KOPT-K1 (cell line): Measurements from ENCODE around the gene EPB41L1.

Experiments used
- H3K27ac ChIP-seq: fragments of 200-600 bp; sonication (generic); 2 replicates; pipeline ENCODE4 v1.5.1; 2016; ENCODE audit warnings: antibody characterized with exemption, mild to moderate bottlenecking, low read depth, low read length; ENCODE audit not compliant: poor library complexity, severe bottlenecking
- H3K36me3 ChIP-seq: fragments of 200-600 bp; sonication (generic); 2 replicates; pipeline ENCODE4 v1.5.1; 2017; ENCODE audit warnings: antibody characterized with exemption, mild to moderate bottlenecking, low read length, moderate library complexity; ENCODE audit not compliant: insufficient read depth
- H3K9me3 ChIP-seq: fragments of 200-600 bp; sonication (generic); 2 replicates; pipeline ENCODE4 v1.5.1; 2017; ENCODE audit warnings: antibody characterized with exemption, low read length, mild to moderate bottlenecking; ENCODE audit not compliant: insufficient read depth, poor library complexity, severe bottlenecking

The EPB41L1 gene

DNA sequence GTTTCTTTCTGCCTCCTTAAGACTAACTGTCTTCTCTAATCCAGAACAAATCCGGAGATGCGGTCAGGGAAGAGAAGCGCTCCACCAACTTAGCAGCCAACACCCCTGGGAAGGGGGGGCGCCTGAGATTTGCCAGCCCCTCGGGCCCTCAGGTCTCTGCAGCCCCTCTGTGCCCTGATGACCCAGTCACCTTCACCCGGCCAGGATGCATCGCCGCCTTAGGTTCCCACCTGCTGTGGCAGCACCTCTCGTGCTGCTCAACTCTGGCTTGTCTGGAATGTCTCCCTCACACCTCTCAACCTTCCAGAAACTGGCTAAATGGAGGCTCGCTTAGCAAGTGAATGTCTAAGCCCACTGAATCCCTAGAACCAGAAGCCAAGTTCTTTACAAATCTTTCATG lies 53.7 kb downstream of the EPB41L1 start:
- H3K9me3 ChIP-seq = no peaks in the 10 kb centered on the region
- H3K36me3 ChIP-seq = no peaks in the 10 kb centered on the region
- no peak overlapping the region for H3K27ac ChIP-seq

DNA sequence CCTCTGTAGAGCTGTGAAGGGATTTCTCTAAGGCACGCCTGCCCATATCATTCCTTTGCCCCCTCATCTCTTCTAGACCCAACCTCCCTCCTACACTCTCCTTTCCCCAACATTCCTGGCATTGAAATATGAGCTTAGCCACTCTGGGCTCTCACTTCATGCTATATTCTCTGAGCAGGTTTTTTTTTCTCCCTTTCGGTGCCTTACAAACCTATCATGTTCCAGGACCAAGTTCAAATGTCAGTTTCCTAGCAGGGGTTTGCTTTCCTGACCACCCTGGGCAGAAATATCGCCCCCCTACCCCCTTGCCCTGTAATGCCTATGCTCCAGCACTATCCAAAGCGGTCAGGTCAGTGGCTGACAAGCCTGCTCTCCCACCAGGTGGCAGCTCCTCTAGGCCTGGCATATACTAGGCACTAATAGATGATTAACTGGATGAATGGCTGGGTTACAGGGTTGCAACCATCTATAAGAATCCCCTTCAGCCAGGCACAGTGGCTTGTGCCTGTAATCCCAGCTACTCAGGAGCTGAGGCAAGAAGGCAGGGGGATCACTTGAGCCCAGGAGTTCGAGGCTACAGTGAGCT lies 56.0 kb downstream of the EPB41L1 start:
- H3K36me3 ChIP-seq = no peaks in the 10 kb centered on the region
- H3K27ac ChIP-seq = no peak overlapping the region
- no peaks in the 10 kb centered on the region for H3K9me3 ChIP-seq

DNA sequence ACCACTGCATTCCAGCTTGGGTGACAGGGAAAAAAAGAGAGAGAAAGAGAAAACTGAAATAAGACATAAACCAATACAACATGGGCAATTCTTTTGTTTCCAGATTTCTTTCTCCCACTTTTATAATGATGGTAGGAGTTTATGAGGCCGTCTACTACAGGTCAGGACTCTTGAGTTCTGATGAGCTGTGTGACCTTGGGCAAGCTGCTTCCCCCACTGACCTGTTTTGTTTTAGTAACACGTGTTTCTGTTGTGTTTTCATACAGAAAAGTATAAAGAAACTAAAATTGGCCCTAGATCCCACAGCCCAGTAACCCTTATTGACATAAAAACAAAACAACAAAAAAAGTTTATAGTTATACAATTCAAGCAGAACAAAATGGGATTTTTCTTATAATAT lies 58.8 kb downstream of the EPB41L1 start:
- Histone ChIP-seq H3K27ac (no peak overlapping the region), H3K9me3 (no peaks in the 10 kb centered on the region), H3K36me3 (no peaks in the 10 kb centered on the region)

DNA sequence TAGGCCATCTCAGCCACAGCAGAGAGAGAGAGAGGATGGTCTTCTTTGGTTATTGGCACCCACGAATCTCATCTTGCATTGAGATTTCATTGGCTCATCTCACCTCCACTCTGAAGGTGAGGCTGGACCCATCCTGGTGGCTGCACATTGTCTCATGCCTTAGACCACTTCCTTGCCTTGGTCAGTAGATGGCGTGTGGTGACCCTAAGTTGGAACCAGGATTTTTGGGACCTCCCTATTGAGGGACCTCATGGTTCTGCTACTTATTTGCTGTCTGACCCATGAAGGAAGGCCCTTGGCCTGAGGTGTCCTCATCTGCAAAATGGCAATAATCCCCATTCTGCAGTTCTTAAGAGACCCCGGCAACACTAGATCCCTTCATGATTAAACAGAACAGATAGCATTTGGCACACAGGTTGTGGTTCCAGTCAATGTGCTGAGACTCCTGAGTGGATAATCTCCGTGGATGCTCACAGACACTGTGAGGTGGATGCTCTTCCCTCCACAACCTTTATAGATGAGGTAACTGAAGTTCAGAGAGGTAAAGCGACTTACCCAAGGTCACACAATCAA lies 60.2 kb downstream of the EPB41L1 start:
- Histone ChIP-seq H3K36me3 (no peaks in the 10 kb centered on the region), H3K27ac (no peak overlapping the region), H3K9me3 (no peaks in the 10 kb centered on the region)

DNA sequence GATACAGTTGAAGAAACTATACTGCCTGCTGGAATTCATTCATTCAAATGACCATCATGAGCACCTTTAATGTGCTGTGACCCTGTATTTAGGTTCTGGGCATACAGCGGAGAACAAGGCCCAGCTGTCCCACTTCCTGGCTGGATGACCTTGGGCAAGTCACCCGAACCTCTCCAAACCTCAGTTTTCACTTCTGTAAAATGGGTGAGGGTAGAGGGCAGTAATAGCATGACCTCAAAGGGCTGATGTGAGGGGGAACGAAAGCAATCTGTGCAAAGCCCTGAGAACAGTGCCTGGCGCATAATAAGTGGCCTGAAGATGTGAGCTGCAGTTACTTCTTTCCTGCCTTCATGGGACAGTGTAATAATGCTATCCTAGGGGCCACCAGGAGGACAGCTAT lies 61.2 kb downstream of the EPB41L1 start:
- no peaks in the 10 kb centered on the region for H3K36me3 ChIP-seq
- H3K27ac ChIP-seq = no peak overlapping the region
- no peaks in the 10 kb centered on the region for H3K9me3 ChIP-seq

DNA sequence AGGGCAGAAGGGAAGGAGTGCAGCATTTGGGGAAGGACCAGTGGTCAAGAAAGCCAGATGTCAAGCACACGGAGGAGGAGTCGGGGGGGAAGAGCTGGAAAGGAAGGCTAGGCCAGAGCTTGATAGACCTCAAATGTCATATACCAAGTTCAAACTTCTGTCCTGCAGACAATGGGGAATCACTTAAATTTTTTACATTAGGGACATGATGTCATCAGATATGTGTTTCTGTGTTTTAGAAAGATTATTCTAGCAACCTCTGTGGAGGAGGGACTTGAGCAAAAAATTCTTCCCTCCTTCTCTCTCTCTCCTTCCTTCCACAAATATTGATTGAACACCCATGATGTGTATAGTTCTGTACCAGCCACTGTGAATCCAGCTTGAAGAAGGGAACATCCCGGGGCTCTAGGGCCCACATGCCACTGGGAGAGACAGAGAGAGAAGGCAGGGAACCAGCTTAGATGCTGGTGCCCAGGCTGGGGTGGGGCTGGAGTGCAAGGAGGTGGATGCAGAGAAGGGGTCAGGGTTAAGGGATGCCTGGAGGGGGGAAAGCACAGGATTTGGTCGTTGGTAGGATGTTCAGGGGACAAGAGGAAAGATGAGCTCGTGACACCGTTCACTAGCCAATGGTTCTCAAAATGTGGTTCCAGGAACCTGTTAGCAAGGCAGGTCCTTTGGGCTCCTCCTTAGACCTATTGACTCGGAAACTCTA lies 61.9 kb downstream of the EPB41L1 start:
- Histone ChIP-seq H3K36me3 (no peaks in the 10 kb centered on the region), H3K27ac (no peak overlapping the region), H3K9me3 (no peaks in the 10 kb centered on the region)

DNA sequence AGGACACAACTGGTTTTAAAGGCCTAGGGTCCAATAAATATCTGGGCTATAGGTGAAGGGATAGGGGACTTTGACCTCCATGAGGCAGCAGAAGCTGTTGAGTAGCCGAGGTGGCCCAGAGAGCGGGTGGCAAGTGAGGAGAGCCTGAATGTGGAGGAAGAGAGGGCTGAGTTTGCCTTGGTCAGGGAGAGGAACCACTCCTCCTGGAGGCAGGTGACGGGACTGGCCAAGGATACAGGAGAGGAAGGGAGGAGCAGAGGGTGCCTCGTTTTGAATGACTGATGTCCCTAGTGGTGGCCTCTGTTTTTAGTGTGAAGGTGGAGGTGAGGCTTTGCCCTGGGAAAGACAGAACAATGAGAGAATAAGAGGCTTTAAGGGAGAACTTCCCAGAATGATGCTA lies 62.7 kb downstream of the EPB41L1 start:
- H3K9me3 ChIP-seq = no peaks in the 10 kb centered on the region
- H3K27ac ChIP-seq = no peak overlapping the region
- H3K36me3 ChIP-seq = no peaks in the 10 kb centered on the region

DNA sequence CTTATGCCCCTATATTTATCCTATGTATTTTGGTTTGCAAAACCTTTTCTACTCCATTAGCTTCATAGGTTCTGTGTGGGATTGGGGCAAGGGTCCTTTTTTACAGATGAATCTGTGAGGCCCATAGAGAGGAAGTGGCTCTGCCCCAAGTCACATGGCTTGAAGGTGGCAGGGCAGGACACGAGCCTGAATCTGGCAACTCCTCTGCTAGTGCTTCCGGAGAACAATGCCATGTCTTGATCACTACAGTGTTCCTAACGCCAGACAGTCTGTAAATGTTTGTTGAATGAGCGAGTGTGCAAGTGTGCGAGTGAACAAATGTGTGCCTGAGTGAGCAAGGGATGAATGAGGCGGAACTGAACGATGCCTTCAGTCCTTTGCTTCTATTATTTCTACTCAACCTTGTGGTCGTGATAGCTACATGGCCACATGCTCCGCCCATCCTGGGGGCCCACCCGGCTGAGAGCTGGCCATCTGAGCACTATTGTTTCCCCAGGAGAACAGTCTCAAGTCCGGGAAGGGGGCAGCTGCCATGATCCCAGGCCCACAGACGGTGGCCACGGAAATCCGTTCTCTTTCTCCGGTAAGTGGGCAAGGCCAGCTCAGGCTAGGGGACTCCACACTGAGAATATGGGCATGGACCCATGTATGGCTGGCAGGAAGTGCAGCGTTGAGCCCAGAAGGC lies 64.0 kb downstream of the EPB41L1 start:
- Histone ChIP-seq H3K9me3 (no peaks in the 10 kb centered on the region), H3K27ac (no peak overlapping the region), H3K36me3 (no peaks in the 10 kb centered on the region)

DNA sequence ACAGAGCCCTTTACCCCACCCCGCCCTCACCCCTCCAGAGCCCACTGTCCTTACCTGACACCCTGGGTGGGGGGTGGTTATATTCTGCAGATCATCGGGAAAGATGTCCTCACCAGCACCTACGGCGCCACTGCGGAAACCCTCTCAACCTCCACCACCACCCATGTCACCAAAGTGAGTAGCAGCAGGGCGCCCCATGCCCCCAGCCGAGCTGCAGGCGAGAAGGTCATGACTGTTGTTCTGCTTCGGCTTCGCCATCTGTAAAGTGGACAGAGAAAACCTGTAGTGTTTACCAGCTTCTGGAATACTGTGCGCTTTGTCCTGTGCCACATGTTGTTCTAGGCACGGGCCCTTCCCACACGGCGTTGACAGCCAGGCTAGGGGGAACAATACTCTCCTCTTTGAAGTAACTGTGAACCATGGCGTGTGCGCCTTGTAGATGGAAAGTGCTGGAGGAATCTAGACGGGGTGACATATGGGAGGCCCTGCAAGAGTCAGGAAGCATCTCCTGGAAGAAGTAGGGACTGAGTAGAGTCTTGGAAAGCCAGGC lies 65.2 kb downstream of the EPB41L1 start:
- no peaks in the 10 kb centered on the region for H3K9me3 ChIP-seq
- H3K27ac ChIP-seq = no peak overlapping the region
- no peaks in the 10 kb centered on the region for H3K36me3 ChIP-seq

DNA sequence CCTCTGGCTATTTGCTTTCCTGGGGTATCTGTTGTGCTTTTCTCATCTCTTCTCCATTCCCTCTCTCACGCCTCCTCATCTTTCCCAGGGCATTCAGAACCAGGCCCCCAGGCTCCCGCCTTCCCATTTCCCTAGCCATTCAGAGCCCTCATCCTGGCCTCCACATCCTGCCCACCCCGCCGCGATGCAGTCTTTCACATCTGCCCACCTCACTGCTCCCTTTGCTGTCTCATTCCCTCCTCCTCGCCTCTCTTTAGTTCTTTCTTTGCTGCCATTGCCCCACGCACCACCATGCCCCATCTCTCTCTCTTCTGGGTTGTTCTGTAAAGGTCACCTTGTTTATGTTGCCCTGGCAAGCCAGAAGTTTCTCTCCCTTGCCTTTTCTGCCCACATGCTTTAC lies 71.1 kb downstream of the EPB41L1 start:
- Histone ChIP-seq H3K9me3 (no peaks in the 10 kb centered on the region), H3K27ac (no peak overlapping the region), H3K36me3 (no peaks in the 10 kb centered on the region)

DNA sequence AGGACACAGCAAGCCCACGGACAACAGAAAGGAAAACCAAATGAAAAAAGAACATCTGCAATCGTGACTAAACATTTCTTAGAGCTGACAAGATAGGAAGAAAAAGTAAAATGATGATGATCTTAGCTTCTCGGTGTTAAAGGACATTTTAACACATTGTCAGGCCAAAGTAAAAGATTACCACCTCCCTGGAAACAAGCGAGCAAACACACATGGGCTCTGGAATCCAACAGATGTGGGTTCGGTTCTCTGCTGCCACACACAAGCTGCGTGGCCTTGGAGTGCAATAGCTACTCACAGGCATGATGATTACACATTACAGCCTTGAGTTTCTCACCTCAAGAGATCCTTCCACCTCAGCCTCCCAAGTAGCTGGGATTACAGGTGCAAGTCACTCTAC lies 74.2 kb downstream of the EPB41L1 start:
- H3K27ac ChIP-seq = no peak overlapping the region
- H3K9me3 ChIP-seq = no peaks in the 10 kb centered on the region
- H3K36me3 ChIP-seq = no peaks in the 10 kb centered on the region

DNA sequence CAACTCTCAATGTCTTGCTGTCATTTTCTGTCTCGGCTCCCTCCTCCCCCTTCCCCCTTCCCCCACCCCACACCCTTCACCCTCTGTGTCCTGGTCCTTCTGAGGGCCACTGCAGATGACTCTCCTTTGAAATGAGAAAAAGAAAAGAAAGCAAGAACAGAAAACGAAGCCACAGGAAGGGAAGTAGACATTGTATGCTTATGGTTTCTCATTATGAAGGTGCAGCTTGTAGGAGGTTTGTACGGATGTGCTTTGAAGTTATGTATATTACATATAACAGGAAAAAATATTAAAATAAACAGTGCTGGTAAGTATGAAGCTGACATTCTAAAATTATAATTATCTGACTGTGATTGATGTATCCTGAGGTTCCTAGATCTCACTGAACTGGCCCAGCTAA lies 75.5 kb downstream of the EPB41L1 start:
- no peaks in the 10 kb centered on the region for H3K9me3 ChIP-seq
- no peak overlapping the region for H3K27ac ChIP-seq
- no peaks in the 10 kb centered on the region for H3K36me3 ChIP-seq

DNA sequence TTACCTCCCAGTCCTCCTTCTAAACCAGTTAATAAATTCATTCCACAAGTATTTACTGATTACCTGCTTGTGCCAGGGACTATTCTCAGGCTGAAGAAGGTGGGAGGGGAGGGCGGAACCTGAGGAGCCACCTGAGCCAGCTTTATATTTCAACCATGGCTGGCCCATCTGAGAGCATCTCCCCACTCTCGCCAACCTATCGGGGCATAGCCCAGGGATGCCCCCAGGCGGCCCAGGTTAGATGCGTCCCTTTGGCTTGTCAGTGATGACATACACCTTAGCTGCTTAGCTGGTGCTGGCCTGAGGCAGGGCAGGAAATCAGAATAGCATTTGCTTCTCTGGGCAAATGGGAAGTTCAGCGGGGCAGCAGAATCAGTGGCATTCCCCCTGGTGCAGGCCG lies 76.8 kb downstream of the EPB41L1 start:
- no peaks in the 10 kb centered on the region for H3K36me3 ChIP-seq
- no peaks in the 10 kb centered on the region for H3K9me3 ChIP-seq
- no peak overlapping the region for H3K27ac ChIP-seq

DNA sequence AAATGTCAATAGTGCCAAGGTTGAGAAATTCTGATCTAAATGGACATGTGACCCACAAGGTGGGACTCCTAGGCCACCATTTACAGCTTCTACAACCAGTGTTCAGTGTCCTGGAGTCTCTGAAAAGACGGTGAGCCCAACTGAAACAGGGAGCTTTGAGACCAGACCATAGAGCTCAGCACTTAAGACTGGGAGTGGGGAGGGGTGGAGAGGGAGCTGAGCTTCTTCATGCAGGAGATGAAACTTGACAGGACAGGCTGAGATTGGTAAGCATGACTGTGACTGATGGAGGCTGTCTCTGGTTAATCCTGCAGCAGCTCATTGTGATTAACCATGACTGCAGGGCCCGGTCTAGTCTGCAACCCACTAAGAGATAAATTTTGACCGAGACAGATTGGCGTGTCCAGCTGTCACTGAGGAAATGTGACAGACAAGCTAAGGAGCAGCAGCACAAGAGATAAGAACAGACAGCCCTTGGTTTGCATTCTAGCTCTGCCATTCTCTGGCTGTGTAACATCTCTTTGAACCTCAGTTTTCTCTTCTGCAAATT lies 80.3 kb downstream of the EPB41L1 start:
- H3K27ac ChIP-seq = no peak overlapping the region
- H3K9me3 ChIP-seq = no peaks in the 10 kb centered on the region
- peaks cover 15% of the 10 kb centered on the region for H3K36me3 ChIP-seq
